HG03378 (cell line): ENCODE data around the gene MED6.

Experiments
- ATAC-seq: cut with Tn5 transposase; IDR thresholded peaks from one replicate; pipeline ENCODE4 v1.9.1; 2021; ENCODE audit warnings: mild to moderate bottlenecking, moderate library complexity; ENCODE audit not compliant: unreplicated experiment

The MED6 gene

GRCh38 chr14:70601162-70601561, 707 bp upstream of the MED6 start:
- ATAC-seq: no peak

- no peak for ATAC-seq
Observed at GRCh38 chr14:70599345-70599744, 1.1 kb downstream of the MED6 start.

GRCh38 chr14:70597731-70598130, 2.7 kb downstream of the MED6 start:
- no peak for ATAC-seq

GRCh38 chr14:70595443-70596185, 4.8 kb downstream of the MED6 start:
- no peak for ATAC-seq

DNA sequence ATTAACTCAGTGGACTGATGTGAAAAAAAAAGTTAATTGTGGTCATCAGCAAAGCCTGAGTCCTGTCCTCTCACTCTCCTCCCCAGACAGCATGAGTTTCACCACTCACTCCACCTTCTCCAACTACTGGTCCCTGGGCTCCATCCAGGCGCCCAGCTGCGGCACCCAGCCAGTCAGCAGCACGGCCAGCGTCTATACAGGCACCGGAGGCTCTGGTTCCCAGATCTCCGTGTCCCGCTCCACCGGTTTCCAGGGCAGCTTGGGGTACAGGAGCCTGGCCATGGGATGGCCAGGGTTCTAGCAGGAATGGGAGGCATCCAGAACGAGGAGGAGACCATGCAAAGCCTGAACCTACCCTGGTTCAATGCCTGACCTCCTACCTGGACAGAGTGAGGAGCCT, 6.0 kb downstream of the MED6 start:
- ATAC-seq: no peak

DNA sequence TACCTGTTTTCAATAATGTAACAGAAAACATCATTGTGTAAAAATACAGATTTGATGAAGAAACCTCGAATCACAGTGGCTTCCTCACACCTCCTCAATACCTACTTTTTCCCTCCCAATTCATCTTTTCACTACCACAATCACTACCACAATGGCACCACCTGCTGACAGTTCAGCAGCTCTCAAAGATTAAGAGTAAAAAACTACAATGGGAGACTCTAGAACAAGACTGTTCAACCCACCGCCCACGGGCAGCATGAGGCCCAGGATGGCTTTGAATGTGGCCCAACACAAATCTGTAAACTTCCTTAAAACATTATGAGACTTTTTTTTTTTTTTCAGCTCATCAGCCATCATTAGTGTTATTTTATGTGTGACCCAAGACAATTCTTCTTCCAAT, 15.2 kb downstream of the MED6 start:
- ATAC-seq: no peak

GRCh38 chr14:70576891-70577290, 23.6 kb downstream of the MED6 start:
- no peak for ATAC-seq

DNA sequence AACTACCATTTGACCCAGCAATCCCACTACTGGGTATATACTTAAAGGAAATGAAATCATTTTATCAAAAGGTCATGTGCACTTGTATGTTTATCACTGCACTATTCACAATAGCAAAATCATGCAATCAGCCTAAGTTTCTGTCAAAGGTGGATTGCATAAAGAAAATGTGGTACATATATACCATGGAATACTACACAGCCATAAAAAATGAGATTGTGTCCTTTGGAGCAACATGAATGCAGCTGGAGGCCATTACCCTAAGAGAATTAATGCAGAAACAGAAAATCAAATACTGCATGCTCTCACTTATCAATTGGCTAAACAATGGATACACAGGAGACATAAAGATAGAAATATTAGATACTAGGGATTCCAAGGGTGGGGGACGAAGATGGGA, 27.4 kb downstream of the MED6 start:
- no peak for ATAC-seq

- ATAC-seq: no peak
Observed at GRCh38 chr14:70571139-70571538, 29.3 kb downstream of the MED6 start.

- ATAC-seq: peak; percentile 46
Observed at GRCh38 chr14:70567791-70568190, 32.7 kb downstream of the MED6 start.

DNA sequence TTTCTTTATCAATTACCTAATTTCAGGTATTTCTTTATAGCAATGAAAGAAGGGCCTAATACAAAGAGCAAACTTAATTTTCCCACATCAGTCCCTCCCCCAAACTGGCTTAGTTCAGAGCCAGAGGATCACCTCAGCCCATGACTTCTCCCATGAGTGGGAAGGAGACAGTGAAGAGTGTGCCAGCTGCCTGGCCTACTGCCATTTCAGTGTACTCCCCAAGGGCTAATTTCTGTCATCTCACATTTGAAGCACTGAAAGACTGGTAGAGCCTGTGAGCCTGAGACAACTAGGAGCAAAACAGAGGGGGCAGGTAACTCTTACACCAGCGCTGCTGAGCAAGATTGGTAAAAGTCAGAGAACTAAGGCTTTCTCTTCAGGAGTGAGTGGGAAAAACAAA, 36.6 kb downstream of the MED6 start:
- ATAC-seq: no peak

GRCh38 chr14:70563417-70563816, 37.0 kb downstream of the MED6 start:
- no peak for ATAC-seq

DNA sequence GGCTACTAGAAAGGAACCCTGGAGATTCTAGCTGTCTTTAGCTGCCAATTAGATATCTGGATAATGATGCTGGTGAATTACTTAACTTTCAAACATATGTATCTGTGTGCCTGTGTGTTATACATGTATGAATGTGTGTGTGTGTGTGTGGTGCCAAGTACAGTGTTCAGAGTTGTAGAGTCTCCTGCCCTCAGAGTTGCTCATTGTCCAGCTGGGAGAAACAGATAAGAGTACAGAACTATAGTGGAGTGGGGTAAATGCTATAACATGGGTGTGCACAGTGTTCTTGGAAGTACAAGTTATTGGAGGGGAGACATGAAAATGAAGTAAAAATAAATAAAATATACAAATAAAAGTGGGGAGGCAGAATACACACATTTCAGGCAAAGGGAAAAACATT, 42.1 kb downstream of the MED6 start:
- no peak for ATAC-seq

GRCh38 chr14:70555890-70556289, 44.6 kb downstream of the MED6 start:
- no peak for ATAC-seq

DNA sequence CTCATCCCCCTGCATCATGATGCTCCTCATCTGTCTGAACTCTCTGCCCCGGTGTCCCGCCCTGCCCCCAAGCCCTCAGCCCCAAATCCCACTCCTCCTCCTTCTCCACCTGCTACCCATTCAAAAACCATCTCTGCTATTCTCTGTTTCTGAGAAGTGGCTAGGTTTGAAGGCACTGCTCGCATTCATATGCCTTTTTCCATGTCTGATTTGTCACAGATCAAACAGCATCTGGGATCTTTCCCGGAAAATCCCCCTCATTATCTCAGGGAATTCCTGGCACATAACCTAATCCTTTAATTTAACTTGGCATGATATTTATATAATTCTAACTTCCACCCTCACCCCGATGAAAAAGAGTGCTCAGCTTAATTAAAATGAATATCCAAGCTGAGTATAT, 62.4 kb downstream of the MED6 start:
- no peak for ATAC-seq

- ATAC-seq: no peak
Observed at GRCh38 chr14:70536830-70537229, 63.6 kb downstream of the MED6 start.

- ATAC-seq: no peak
Observed at GRCh38 chr14:70534904-70535303, 65.6 kb downstream of the MED6 start, which contains the start of gene ADAM20. Gene ADAM20 (minus strand): TSS chr14:70535004. CDS start chr14:70524757, 10,247 bp downstream.
